Measurements from ENCODE around the gene UBL4B.
A peak's percentile ranks its signal among the peaks of the same experiment; 100 is the strongest.

The UBL4B gene

GRCh38 chr1:110118636-110119396 lies 6.6 kb downstream of the UBL4B start:
- no peak for DNase-seq

DNA sequence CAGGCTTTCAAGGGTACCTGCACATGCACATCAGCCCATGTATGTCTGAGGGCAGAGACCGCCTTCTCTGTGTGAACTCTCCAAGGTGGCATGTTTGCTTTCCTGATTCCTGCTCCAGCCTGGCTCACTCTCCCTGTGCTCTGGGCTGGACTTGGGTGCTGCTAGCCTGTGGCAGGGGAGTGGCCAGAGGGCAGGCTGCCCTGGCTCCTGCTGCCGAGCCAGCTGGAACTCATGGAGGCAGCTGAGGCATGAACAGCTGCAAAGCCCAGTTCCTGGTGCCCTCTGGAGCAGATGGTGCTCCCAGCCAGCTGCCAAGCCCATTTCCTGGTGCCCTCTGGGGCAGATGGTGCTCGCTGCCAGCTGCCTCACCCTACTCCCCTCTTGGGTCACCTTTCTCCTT lies 7.6 kb downstream of the UBL4B start:
- DNase-seq, result peak; percentile 41 to 71

GRCh38 chr1:110120960-110121561 lies 8.8 kb downstream of the UBL4B start:
- peak; percentile 25 to 59 for DNase-seq

GRCh38 chr1:110123224-110123623 lies 11.0 kb downstream of the UBL4B start:
- DNase-seq, result no peak

DNA sequence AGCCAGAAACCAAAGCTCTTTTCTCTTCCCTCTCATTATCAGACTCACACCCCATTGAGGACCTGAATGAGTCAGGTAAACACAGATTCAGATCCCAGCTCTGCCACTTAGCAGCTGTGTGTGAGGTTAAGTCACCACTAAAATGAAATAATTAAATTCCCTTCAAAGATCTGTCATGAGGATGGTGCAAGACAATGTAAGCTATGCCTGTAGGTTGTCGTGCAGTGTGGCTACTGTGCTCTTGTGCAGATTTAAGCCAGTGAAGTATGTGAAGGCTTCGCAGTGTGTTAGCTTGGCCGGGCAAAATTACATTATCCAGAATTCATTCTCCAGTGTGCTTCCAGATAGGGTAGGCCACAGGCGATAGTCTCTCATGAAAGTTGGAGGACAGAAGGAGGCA lies 13.6 kb downstream of the UBL4B start:
- DNase-seq, result peak in 1 of 2 experiments; percentile 52

- DNase-seq, result no peak
These were observed 17.9 kb downstream of the UBL4B start for GRCh38 chr1:110130113-110130591.

GRCh38 chr1:110130989-110131388 lies 18.7 kb downstream of the UBL4B start:
- DNase-seq, result peak in 1 of 2 experiments; percentile 67

DNA sequence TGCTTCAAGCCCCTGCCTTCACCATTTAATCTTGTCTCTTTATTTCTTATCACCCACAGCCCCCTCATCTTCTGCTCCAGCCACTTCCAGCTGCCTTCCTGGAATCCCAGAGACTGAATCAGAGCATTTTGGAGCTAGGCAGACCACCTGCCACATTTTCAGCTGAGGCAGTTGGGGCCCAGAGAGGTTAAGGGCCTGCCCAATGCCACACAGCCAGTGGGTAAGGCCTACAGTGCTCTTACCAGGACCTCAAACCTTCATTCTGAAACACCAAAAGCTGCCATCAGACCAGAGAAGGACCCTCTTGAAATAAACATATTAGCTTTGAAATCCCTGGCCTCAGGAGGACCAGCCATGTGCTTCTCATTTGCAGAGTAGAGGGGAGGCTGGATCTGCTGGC lies 20.4 kb downstream of the UBL4B start:
- no peak for DNase-seq

DNA sequence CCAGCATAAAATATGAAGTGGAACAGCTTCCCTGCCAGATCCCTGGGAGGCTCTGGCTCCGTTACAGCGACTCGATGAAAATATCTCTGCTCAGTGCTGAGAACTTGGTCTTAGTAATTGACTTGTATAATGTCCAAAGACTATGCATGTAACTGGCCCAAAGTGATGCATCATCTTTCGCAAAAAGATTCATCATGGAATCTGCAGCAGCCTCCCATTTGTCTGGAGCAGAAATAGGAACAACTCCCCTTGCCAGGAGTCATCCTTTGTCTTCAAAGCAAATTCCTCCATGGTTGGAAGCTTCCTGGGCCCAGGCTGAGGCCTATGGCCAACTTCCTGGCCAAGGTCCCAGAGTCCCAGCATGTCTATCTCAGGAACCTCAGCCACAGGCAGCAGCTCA lies 21.2 kb downstream of the UBL4B start:
- peak in 1 of 2 experiments; percentile 23 for DNase-seq

DNA sequence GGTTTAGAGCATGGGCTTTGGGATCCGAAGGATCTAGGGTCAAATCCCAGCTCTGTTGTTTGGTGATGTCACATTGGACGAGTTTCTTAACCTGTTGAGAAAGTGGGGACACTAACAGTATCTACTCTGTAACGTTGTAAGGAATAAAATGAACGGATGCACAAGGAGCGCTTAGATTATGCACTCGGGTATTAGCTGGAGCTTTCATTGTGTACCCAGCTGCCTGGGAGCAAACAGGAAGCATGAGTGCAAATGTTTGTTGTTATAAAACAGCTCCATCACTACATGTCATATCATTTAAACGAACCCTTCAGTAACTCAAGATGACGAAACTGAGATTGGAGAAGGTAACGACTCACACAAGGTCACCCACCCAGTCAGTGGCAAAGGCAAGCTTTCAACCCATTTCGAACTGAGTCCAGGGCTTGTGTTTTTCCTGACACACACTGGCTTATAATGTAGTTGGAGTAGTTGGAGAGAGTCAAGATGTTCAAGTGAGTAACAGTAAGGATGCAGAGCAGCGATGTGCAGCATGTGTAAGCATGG lies 21.9 kb downstream of the UBL4B start:
- DNase-seq, result peak; percentile 85 to 93

- peak in 1 of 2 experiments; percentile 50 for DNase-seq
These were observed 23.0 kb downstream of the UBL4B start for GRCh38 chr1:110135246-110135645.

DNA sequence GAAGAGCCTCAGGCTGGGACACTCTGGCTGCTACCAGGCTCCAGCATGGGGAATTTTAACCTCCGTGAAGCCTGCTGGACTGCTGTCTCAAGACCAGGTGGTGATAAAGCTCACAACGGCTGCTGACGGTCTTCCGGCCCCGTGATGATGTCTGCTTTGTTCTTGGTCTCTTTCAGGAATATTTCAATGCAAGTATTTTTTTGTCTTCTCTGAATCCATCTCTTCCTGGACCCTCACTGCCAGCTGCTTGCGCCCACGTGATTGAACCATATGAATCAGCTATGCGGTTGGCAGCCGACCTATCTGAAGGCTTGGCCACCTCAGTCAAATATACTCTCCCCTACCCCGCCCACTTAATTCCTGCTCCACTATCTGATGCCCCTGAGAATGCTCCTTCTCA lies 23.4 kb downstream of the UBL4B start:
- peak; percentile 73 to 84 for DNase-seq

GRCh38 chr1:110136911-110137310 lies 24.7 kb downstream of the UBL4B start:
- peak; percentile 85 to 90 for DNase-seq

DNA sequence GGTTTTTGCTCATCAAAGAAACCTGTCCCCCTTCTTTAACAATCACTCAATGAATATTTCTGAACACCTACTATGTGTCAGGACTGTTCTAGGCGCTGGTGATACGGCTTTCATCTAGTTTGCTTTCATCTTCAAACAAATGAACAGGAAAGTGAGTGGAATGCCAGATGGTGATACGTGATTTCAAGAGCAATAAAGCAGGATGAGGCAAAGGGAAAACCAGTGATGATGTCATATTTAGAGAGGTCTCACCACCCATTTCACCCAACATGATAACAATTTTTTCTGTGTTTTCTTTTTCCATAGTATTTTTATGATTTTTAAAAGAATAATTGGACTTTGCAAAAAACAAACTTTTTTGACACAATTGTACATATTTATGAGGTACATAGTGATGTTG lies 26.7 kb downstream of the UBL4B start:
- peak in 1 of 2 experiments; percentile 25 for DNase-seq

GRCh38 chr1:110144366-110144765 lies 32.1 kb downstream of the UBL4B start:
- DNase-seq, result no peak

DNA sequence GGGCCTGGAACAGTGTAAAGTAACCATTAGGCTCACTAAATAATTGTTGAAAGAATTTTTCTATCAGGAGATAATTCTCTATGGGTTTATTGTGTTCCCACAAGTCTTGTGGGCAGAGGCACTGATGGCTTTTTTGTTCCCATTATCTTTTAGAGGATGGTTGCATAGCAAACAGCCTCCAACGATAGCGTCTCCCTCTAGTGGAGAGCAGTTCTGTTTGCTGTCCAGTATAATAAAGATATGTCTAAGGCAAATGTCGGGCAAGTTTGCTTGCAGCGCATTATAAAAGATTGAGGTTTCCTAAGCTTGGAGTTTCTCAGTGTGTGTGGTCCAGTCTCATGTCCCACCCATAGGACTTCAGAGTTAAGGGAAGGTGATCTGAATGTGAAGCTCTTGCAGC lies 36.7 kb downstream of the UBL4B start:
- peak; percentile 47 to 48 for DNase-seq

- peak; percentile 46 to 72 for DNase-seq
These were observed 38.3 kb downstream of the UBL4B start, which contains the start of gene SLC6A17 for GRCh38 chr1:110150330-110151174. SLC6A17 (plus strand) TSS chr1:110150494; CDS start chr1:110166930, 16,436 bp downstream.

- peak in 1 of 2 experiments; percentile 38 for DNase-seq
These were observed 39.0 kb downstream of the UBL4B start for GRCh38 chr1:110151175-110151669.

DNA sequence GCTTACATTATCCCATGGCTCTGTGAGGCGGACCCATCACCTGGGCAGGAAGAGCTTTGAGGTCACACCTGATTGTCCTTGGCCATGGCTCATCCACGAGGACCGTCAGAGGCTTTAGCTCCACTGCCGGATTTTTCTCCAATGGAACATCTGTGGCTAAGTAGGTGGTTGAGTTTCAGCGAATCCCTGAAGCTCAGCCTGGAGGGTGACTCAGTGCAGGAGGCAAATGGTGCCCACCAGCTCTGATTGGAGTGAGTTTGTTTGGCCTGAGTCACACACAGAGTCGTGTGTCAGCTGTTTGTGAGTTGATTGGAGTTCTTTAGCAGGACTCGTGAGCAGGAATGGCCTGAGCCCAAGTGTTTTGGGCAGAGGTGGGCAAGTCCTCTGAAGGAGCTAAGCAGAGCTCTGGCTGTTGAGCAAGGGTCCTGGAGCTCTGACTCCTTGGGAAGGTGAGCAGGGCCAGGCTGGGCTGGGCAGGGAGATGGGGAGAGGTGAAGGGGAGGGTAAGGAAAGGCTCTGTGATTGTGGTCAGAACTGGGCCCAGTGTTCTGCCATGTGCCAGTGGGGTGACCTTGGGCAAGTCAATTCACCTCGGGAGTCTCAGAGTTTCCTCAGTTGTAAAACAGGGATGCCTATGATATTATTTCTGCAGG lies 40.0 kb downstream of the UBL4B start:
- no peak for DNase-seq

- DNase-seq, result no peak
These were observed 41.2 kb downstream of the UBL4B start for GRCh38 chr1:110153407-110153950.

- no peak for DNase-seq
These were observed 43.8 kb downstream of the UBL4B start for GRCh38 chr1:110155878-110156522.

Data from SHP77 (cell line).